Panc1 (cell line): ENCODE measurements around the gene OR2AE1. TPM values are rescaled to one million over a fixed set of nuclear protein-coding genes. Genes with fewer than 3 reads are reported as not detected.

Experiments
- ATAC-seq: fragments of 200-7000 bp; cut with Tn5 transposase; 2 replicates; pipeline ENCODE4 v1.9.1; 2020; ENCODE audit warnings: mild to moderate bottlenecking, moderate library complexity
- BruUV-seq: library from RNA; stranded (reverse); fragments of 400-500 nt; replicated peaks from 2 replicates; lab custom pipeline; 2021; lab: Mats Ljungman, UMichigan
- CTCF ChIA-PET: fragments of 300-600 bp; sonication (Branson Sonifier 250); formaldehyde crosslinking; loops from one replicate; lab custom pipeline; 2022; ENCODE audit warnings: antibody characterized with exemption; lab: Charles Lee
- POLR2A ChIA-PET: fragments of 300-600 bp; sonication (Branson Sonifier 250); formaldehyde crosslinking; loops from one replicate; lab custom pipeline; 2022; ENCODE audit warnings: antibody characterized with exemption; lab: Charles Lee
- DNase-seq: peaks from one replicate; pipeline ENCODE4 v3.0.0-alpha.2; 2010; ENCODE audit warnings: low read depth, low spot score
- H3K27ac ChIP-seq: 2 replicates; pipeline ENCODE4 v1.5.1; 2011; ENCODE audit warnings: mild to moderate bottlenecking, low read length, inconsistent platforms
- H3K27me3 ChIP-seq: fragments of 200-500 bp; sonication (Bioruptor generic); 2 replicates; pipeline ENCODE4 v1.6.0; 2014; ENCODE audit warnings: low read length, inconsistent platforms; ENCODE audit not compliant: control insufficient read depth, insufficient read depth
- H3K36me3 ChIP-seq: fragments of 200-500 bp; sonication (Bioruptor generic); 2 replicates; pipeline ENCODE4 v1.5.1; 2014; ENCODE audit warnings: inconsistent platforms, mild to moderate bottlenecking, low read length, moderate library complexity; ENCODE audit not compliant: control insufficient read depth, insufficient read depth
- H3K4me1 ChIP-seq: 2 replicates; pipeline ENCODE4 v1.5.1; 2011; ENCODE audit warnings: inconsistent platforms, mild to moderate bottlenecking, low read length, moderate library complexity; ENCODE audit not compliant: control insufficient read depth, insufficient read depth
- H3K4me3 ChIP-seq, 2 experiments: 2 replicates each; pipeline ENCODE4 v1.5.1; 2011 to 2012; ENCODE audit warnings: low read depth in 2 of 2, low read length in 2 of 2, mild to moderate bottlenecking in 2 of 2, inconsistent platforms in 1 of 2, moderate library complexity in 1 of 2
- H3K9me3 ChIP-seq: fragments of 200-500 bp; sonication (Bioruptor generic); 2 replicates; pipeline ENCODE4 v1.5.1; 2014; ENCODE audit warnings: low read depth, mild to moderate bottlenecking, inconsistent platforms, low read length, moderate library complexity; ENCODE audit not compliant: control insufficient read depth, insufficient read depth
- CTCF ChIP-seq: fragments of 450-650 bp; IDR thresholded peaks from 2 replicates; pipeline ENCODE4 v1.5.1; 2017; ENCODE audit warnings: mild to moderate bottlenecking
- POLR2AphosphoS5 ChIP-seq: IDR thresholded peaks from 2 replicates; pipeline ENCODE4 v1.6.1; 2012; ENCODE audit warnings: mild to moderate bottlenecking, low read depth, low read length, moderate library complexity
- REST ChIP-seq, 2 experiments: IDR thresholded peaks; 2 replicates each; pipeline ENCODE4 v1.6.1; 2011 to 2012; ENCODE audit warnings: low read depth in 2 of 2, control low read depth in 1 of 2, low read length in 1 of 2, mild to moderate bottlenecking in 1 of 2, moderate library complexity in 1 of 2; ENCODE audit not compliant: insufficient read depth in 1 of 2
- SIN3A ChIP-seq: IDR thresholded peaks from 2 replicates; pipeline ENCODE4 v1.6.1; 2012; ENCODE audit warnings: low read depth, mild to moderate bottlenecking, low read length, moderate library complexity, borderline replicate concordance; ENCODE audit not compliant: insufficient read depth
- TCF7L2 ChIP-seq: IDR thresholded peaks from 2 replicates; pipeline ENCODE4 v1.6.1; 2011; ENCODE audit warnings: mild to moderate bottlenecking, low read depth, low read length, inconsistent platforms
- in situ Hi-C: cut with HindIII; loops from 2 replicates; pipeline ENCODE4 v1.10.0; 2016; ENCODE audit warnings: low sequenced_read_pairs, low pct_unique_long_range_greater_than_20kb
- intact Hi-C: fragments of 100-400 bp; cut with micrococcal nuclease; formaldehyde crosslinking; loops from one replicate; pipeline ENCODE4 v1.10.0; 2022; ENCODE audit not compliant: unreplicated experiment
- total RNA-seq: library from RNA; stranded (reverse); gene quantifications from one replicate; pipeline ENCODE4 v1.2.1, GENCODE V29; 2021; ENCODE audit not compliant: unreplicated experiment

Gene OR2AE1
- total RNA-seq, 1 experiment from 2014 or later = not detected

GRCh38 chr7:99899830-99900519 is 23.1 kb upstream of the OR2AE1 start:
- Histone ChIP-seq H3K27ac (no peak overlapping the region), H3K36me3 (peaks cover 13% of the 10 kb centered on the region), H3K27me3 (no peaks in the 10 kb centered on the region), H3K4me3 (no peak overlapping the region), H3K9me3 (no peaks in the 10 kb centered on the region), H3K4me1 (no peaks in the 10 kb centered on the region)
- ATAC-seq (no peak), DNase-seq (no peak)
- no peak for TF ChIP-seq TCF7L2
- TF ChIP-seq SIN3A = no peak
- TF ChIP-seq CTCF = no peak
- TF ChIP-seq REST (IDR thresholded peaks at IDR 0.05; ENCODE audit: insufficient read depth in 1 of 2, low read depth in 2 of 2, low read length in 1 of 2) = no peak
- TF ChIP-seq POLR2AphosphoS5 = no peak
- POLR2A ChIA-PET = no interaction called here
- CTCF ChIA-PET = no interaction called here
- no TSS peak for BruUV-seq
- intact Hi-C loops = no loop called here
- in situ Hi-C loops = no loop called here

GRCh38 chr7:99898836-99899235 is 22.0 kb upstream of the OR2AE1 start:
- POLR2A ChIA-PET = no interaction called here
- Histone ChIP-seq H3K9me3 (no peaks in the 10 kb centered on the region), H3K27me3 (no peaks in the 10 kb centered on the region), H3K4me1 (no peaks in the 10 kb centered on the region), H3K4me3 (no peak overlapping the region), H3K27ac (no peak overlapping the region), H3K36me3 (peaks cover 9% of the 10 kb centered on the region)
- ATAC-seq = no peak
- TF ChIP-seq REST (IDR thresholded peaks at IDR 0.05; ENCODE audit: insufficient read depth in 1 of 2, low read depth in 2 of 2, low read length in 1 of 2) = no peak
- TF ChIP-seq POLR2AphosphoS5 = no peak
- no peak for TF ChIP-seq SIN3A
- no peak for TF ChIP-seq TCF7L2
- TF ChIP-seq CTCF = no peak
- DNase-seq = no peak
- no TSS peak for BruUV-seq
- in situ Hi-C loops = no loop called here
- CTCF ChIA-PET = no interaction called here
- intact Hi-C loops = no loop called here
